ENCODE data around the gene ESF1. TPM values are rescaled to one million over a fixed set of nuclear protein-coding genes. Genes with fewer than 3 reads are reported as not detected.

The ESF1 gene
- total RNA-seq, 2 experiments from 2014 or later, result 10.1 to 13.5 TPM

DNA sequence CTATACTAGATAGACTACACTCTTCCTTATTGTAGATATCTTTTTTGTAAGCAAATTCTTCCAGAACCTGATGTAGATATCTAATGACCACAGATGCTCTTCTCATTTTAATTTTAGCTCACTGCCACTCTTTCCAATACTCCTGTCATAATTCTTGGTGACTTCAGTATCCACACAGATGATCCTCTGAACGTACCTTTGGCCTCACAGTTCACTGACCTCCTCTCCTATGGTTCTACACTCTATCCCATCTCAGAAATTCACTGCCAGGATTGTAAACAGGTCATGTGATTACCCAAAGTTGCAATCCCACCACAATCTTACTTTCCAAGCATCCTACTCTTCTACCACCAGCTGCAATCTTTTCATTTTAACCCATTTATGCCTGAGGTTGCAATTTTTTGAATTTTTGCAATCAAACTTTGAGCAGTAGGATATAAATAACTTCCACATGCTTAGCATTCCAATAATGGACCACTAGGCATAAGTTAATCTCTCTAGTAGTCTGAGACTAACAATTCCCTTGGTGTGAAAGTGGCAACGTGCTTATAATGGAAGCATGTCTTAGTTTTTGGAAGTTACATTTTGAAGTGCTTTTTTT, 31.2 kb downstream of the ESF1 start:
- Histone ChIP-seq H3K9me3 (ENCODE audit: low read length) (no peaks in the 10 kb centered on the region), H3K9me2 (ENCODE audit: insufficient read depth, low read length) (no peaks in the 10 kb centered on the region), H3K4me2 (ENCODE audit: low read length) (no peak overlapping the region), H3K36me3 (ENCODE audit: insufficient read depth, low read length) (peaks cover 61% of the 10 kb centered on the region), H3K4me1 (ENCODE audit: insufficient read depth, low read length, poor library complexity, severe bottlenecking) (no peaks in the 10 kb centered on the region), H2AFZ (ENCODE audit: low read length) (no peak overlapping the region), H3K27ac (ENCODE audit: low read depth, low read length, poor library complexity, severe bottlenecking) (no peak overlapping the region), H4K20me1 (ENCODE audit: insufficient read depth, low read length) (no peaks in the 10 kb centered on the region), H3K79me2 (ENCODE audit: insufficient read depth, low read depth, low read length) (no peaks in the 10 kb centered on the region), H3K4me3 (ENCODE audit: low read depth, low read length, poor library complexity, severe bottlenecking) (no peak overlapping the region)
- no peak for TF ChIP-seq EZH2phosphoT487 (IDR thresholded peaks at IDR 0.05; ENCODE audit: borderline replicate concordance, low read depth, low read length)
- TF ChIP-seq, protein P1, sequence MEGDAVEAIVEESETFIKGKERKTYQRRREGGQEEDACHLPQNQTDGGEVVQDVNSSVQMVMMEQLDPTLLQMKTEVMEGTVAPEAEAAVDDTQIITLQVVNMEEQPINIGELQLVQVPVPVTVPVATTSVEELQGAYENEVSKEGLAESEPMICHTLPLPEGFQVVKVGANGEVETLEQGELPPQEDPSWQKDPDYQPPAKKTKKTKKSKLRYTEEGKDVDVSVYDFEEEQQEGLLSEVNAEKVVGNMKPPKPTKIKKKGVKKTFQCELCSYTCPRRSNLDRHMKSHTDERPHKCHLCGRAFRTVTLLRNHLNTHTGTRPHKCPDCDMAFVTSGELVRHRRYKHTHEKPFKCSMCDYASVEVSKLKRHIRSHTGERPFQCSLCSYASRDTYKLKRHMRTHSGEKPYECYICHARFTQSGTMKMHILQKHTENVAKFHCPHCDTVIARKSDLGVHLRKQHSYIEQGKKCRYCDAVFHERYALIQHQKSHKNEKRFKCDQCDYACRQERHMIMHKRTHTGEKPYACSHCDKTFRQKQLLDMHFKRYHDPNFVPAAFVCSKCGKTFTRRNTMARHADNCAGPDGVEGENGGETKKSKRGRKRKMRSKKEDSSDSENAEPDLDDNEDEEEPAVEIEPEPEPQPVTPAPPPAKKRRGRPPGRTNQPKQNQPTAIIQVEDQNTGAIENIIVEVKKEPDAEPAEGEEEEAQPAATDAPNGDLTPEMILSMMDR (conservative IDR thresholded peaks at IDR 0.05; ENCODE audit: low read length), result no peak
- intact Hi-C loops (cut with micrococcal nuclease; ENCODE audit: unreplicated experiment), result no loop called here
- DNase-seq (ENCODE audit: low spot score), result no peak
- ChIA-PET POLR2A (interaction anchor here (0.9 kb wide), 1 partner anchor 15 kb away, joined by 3 read pairs; no protein-coding TSS in a partner anchor), CTCF (ENCODE audit: unreplicated experiment) (no interaction called here)
- no TSS peak for BruUV-seq (replicated peaks)

DNA sequence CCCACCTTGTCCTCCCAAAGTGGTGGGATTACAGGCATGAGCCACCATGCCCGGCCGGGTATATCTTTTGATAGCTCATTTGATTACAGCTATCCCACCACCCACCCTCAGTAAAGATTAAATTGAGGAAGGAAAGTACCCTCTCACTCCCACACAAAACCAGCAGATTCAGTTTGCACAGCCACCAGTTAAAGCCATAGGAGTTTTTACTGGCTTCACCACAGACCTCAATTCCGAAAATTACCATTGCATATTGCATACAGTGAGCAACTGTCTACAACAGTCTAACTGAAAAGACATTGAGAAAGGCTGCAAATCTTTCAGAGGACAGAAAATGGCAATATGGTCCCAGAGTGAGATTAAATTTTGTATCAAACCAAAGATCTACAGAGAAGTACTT, 34.9 kb downstream of the ESF1 start:
- no peak overlapping the region for H3K4me2 ChIP-seq (ENCODE audit: low read length)
- BruUV-seq (replicated peaks), result no TSS peak
- H3K79me2 ChIP-seq (ENCODE audit: insufficient read depth, low read depth, low read length), result no peaks in the 10 kb centered on the region
- H3K36me3 ChIP-seq (ENCODE audit: insufficient read depth, low read length), result peaks cover 32% of the 10 kb centered on the region
- no peak for DNase-seq (ENCODE audit: low spot score)
- ChIA-PET CTCF (ENCODE audit: unreplicated experiment) (no interaction called here), POLR2A (no interaction called here)
- no peaks in the 10 kb centered on the region for H4K20me1 ChIP-seq (ENCODE audit: insufficient read depth, low read length)
- no peaks in the 10 kb centered on the region for H3K4me1 ChIP-seq (ENCODE audit: insufficient read depth, low read length, poor library complexity, severe bottlenecking)
- intact Hi-C loops (cut with micrococcal nuclease; ENCODE audit: unreplicated experiment), result no loop called here
- H3K4me3 ChIP-seq (ENCODE audit: low read depth, low read length, poor library complexity, severe bottlenecking), result no peak overlapping the region
- no peaks in the 10 kb centered on the region for H3K9me2 ChIP-seq (ENCODE audit: insufficient read depth, low read length)
- H3K9me3 ChIP-seq (ENCODE audit: low read length), result no peaks in the 10 kb centered on the region
- no peak overlapping the region for H2AFZ ChIP-seq (ENCODE audit: low read length)
- no peak overlapping the region for H3K27ac ChIP-seq (ENCODE audit: low read depth, low read length, poor library complexity, severe bottlenecking)
- TF ChIP-seq, protein P1 (conservative IDR thresholded peaks at IDR 0.05; ENCODE audit: low read length), result no peak
- TF ChIP-seq EZH2phosphoT487 (IDR thresholded peaks at IDR 0.05; ENCODE audit: borderline replicate concordance, low read depth, low read length), result no peak

DNA sequence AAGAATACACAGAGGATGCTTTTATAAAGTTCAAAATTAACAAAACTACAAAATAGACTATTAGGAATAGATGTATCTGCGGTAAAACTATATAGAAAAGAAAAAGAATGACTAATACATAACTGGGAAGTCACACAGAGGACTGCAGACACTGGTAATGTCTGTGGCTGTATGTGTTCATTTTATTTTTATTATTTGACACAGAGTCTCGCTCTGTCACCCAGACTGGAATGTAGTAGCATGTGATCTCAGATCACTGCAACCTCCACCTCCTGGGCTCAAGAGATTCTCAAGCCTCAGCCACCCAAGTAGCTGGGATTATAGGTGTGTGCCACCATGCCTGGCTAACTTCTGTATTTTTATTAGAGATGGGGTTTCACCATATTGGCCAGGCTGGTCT, 38.9 kb downstream of the ESF1 start:
- no TSS peak for BruUV-seq (replicated peaks)
- intact Hi-C loops (cut with micrococcal nuclease; ENCODE audit: unreplicated experiment), result no loop called here
- Histone ChIP-seq H3K4me2 (ENCODE audit: low read length) (no peak overlapping the region), H3K4me3 (ENCODE audit: low read depth, low read length, poor library complexity, severe bottlenecking) (no peak overlapping the region), H3K4me1 (ENCODE audit: insufficient read depth, low read length, poor library complexity, severe bottlenecking) (no peaks in the 10 kb centered on the region), H3K9me3 (ENCODE audit: low read length) (peaks cover 9% of the 10 kb centered on the region; the same call in 1 of the 2 replicates), H3K36me3 (ENCODE audit: insufficient read depth, low read length) (peaks cover 52% of the 10 kb centered on the region), H3K27ac (ENCODE audit: low read depth, low read length, poor library complexity, severe bottlenecking) (no peak overlapping the region), H3K79me2 (ENCODE audit: insufficient read depth, low read depth, low read length) (no peaks in the 10 kb centered on the region), H2AFZ (ENCODE audit: low read length) (no peak overlapping the region), H3K9me2 (ENCODE audit: insufficient read depth, low read length) (no peaks in the 10 kb centered on the region), H4K20me1 (ENCODE audit: insufficient read depth, low read length) (no peaks in the 10 kb centered on the region)
- TF ChIP-seq, protein P1 (conservative IDR thresholded peaks at IDR 0.05; ENCODE audit: low read length), result no peak
- TF ChIP-seq EZH2phosphoT487 (IDR thresholded peaks at IDR 0.05; ENCODE audit: borderline replicate concordance, low read depth, low read length), result no peak
- ChIA-PET CTCF (ENCODE audit: unreplicated experiment) (no interaction called here), POLR2A (interaction anchor here (0.8 kb wide), 1 partner anchor 17 kb away, joined by 3 read pairs; no protein-coding TSS in a partner anchor)
- no peak for DNase-seq (ENCODE audit: low spot score)
